DMS79 treated with DMSO at 0.1 percent for 48 hours (cell line): Measurements from ENCODE around the gene ZDHHC9.
A peak's percentile ranks its signal among the peaks of the same experiment; 100 is the strongest.
"Not testable (repeated sequence)": the region's sequence is repeated elsewhere in the genome, so short reads cannot be mapped to it uniquely, and the experiment has no call there.

Experiments used
- DNase-seq: peaks from one replicate; lab custom pipeline; 2025; lab: John Stamatoyannopoulos, UW

The ZDHHC9 gene

DNA sequence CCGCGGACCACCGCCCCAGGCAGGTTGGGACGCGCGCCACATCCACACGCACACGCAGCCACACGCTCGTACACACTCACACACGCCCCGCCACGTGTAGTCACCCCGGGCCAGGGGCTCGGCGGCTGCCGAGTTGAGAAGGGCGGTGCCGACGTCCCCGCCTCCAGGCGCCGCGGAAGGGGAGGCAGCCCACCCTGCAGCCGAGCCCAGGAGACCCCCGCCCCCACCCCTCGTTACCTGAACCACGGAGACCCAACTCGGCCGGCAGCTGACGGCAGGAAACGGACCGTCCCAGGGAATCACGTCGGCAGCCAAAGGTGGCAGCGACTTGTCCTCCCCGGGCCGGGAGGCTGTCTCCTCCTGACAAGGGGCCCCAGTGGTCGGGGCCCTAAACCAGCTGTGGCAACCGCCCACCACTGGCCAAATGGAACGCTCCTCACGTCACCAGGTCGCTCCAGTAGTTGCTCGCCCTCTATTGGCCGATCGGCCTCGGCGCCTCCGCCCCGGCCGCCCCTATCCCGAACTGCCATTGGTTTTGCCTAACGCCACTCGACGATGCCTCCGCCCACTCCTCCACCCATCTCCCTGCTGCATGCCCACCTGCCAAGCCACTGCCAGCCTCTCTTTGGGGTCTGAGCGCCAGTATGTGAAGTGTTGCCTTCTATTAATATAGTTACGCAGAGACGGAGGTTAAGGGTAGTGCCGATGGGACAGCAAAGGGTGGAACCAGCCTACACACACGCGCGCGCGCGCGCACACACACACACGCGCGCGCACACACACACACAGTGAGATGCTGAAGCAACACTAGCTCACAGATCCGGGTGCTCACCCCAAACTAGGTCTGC, at the start of gene ZDHHC9:
TSS of gene ZDHHC9 (minus strand) at position 428 of the 848 bp plus-strand sequence. CDS start 1,941 bp downstream, outside the sequence.
- DNase-seq: peak; percentile 71

DNA sequence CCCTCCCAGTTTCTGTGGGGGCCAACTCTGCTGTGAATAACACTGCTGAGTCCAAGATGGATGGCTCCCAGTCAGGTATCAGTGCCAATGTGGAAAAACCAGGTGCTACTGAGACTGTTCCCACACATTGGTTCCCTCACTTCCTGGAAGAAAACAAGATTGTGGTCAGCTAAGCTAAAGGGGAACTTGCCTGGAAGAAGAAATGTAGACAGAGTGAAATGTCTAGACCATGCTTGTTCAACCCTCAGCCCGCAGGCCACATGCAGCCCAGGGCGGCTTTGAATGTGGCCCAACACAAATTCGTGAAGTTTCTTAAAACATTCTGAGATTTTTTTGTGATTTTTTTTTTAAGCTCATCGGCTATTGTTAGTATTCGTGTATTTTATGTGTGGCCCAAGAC, 33.7 kb upstream of the ZDHHC9 start:
- DNase-seq: no peak

- DNase-seq: peak; percentile 8
Observed at GRCh38 chrX:129876771-129877305, 33.2 kb upstream of the ZDHHC9 start.

- DNase-seq: no peak
Observed at GRCh38 chrX:129875669-129876068, 32.0 kb upstream of the ZDHHC9 start.

DNA sequence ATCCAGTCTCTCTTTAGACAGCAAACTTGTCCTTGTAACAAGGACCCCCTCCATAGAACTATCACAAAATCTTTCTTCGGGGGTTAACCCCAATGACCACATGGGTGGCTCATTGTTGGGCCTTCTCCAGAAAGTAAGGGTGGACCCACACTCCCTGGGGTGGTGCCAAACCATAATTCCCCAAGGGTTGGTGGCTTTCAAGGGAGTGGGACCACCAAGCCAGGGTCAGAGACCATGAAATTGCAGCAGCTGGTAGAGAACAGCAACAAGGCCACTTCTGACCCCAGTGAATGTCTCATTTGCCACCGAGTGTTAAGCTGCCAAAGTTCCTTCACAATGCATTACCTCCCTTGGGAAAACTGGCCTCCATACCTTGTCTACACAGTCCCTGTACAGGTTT, 28.8 kb upstream of the ZDHHC9 start:
- no peak for DNase-seq

GRCh38 chrX:129866321-129866720, 22.6 kb upstream of the ZDHHC9 start:
- not testable (repeated sequence) for DNase-seq

- not testable (repeated sequence) for DNase-seq
Observed at GRCh38 chrX:129859134-129859533, 15.4 kb upstream of the ZDHHC9 start.

- DNase-seq: not testable (repeated sequence)
Observed at GRCh38 chrX:129851825-129852224, 8.1 kb upstream of the ZDHHC9 start.

GRCh38 chrX:129846716-129847115, 3.0 kb upstream of the ZDHHC9 start:
- no peak for DNase-seq

- no peak for DNase-seq
Observed at GRCh38 chrX:129845616-129846190, 2.0 kb upstream of the ZDHHC9 start.

DNA sequence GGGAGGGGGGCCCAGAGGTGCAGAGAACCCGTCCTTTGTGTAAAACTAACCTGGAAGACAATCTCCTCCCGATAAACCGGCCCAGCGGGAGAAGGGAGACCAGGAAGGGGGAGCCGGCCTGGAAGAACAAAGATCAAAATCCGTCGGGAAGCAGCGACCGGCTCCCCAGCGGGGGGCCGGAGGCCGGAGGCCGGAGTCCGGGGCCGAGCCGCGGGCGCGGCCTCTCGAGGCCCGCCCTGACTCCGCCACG, 552 bp downstream of the ZDHHC9 start:
- DNase-seq: no peak

- DNase-seq: no peak
Observed at GRCh38 chrX:129842510-129843208, 1.0 kb downstream of the ZDHHC9 start.

DNA sequence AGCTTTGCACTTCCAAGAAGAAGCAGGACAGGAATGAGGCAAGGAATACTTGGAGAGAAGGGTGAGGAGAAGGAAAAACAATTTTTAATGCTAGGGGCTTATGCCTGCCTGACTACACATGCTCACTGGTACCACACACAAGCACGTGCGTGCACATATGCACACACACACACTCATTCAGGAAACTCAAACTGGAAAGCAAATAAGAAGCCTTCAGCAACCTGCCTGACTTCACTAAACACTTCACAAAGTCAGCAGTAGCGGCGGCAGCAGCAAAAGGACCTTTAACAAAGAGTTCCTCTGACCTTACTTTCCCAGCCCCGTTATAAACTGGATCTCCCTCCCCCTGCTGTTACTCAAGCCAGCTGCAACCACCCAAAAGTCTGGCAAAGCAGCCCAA, 3.3 kb downstream of the ZDHHC9 start:
- DNase-seq: no peak

DNA sequence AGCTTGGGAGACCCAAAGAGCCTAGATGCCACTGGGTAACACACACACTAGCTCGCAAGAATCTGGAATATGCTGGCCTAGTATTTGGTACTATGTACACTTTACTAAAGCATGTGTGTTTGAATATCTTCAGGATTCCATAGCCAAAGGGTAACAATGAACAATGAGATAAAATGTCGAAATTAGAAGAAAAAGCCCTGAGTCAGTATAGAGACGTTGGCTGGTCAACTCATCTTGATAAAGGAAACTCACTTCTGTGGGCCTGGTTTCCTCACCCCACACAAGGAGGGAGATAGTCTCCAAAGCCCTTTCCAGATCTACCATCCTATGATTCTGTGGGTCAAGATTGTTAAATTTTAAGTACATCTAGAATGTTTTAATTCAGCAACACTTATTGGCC, 6.9 kb downstream of the ZDHHC9 start:
- no peak for DNase-seq

DNA sequence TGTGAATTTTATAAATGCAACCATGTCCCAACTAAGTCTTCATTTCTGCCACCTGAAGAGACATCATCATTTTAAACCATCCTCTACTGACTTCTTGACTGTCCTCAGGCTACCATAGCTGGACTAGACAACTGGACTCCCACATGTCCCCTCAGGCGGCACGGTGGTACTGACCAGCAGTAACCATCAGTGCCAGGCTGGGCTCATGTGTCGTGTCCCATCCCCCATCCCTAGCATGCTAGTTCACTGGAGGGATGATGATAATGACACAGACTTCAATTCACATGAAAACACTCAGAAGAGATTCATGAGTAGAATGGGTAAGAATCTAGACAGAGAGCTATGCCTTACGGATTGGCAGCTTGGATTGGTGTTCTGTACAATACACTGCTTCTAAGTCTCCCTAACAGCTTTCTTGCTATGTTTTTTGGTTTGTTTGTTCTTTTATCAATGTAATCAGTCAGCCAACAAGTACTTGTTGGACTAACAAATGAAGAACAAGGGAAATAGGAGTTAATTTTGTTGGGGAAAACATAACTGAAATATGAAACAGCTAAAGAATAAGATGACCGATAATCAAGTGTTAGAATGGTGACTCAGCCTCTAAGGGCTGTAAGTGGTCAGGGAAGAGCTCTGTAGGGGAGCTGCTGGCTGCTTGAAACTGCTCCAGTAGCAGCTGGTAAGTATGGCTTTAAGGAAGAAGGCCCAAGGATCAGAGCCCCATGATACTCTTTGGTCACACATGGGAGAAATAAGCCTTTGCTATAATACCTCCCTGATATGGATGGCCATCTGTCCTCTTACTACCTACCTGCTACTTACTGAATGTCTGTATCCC, 10.3 kb downstream of the ZDHHC9 start:
- DNase-seq: peak; percentile 17

DNA sequence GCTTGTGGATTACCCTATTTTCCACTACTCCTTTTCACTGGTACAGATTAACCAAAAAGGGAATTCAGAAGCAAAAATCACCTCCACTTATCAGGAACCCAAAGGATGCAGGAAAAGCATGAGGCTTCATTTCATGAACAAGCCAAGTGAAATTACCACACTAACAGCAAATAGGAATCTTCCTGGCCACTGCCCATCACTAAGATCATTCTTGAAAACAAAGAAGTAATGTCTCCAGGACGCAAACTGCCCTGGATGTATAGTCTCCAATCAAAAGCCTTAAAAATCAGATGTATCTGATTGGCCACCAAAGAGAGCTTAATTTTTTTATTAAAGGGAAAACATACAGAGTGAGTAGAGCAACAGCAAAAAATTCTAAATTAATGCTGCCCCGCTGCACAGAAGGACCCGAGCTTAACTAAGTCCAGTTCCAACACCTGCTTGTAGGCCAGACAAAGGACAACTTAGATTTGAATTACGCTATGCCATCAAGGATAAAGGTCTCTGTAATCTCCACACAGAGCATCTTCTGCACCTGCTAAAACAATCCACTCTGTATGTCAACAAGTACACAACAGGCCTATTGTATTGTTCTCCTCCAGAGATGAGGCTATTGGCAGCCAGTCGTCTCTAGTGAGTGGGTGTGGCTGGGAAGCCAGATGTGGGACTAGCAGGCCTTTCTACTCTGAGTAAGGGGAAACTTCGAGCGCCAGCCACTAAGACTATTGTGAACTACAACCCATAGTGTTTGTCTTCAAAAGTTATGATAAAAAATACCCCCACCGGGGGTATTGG, 12.4 kb downstream of the ZDHHC9 start:
- no peak for DNase-seq

DNA sequence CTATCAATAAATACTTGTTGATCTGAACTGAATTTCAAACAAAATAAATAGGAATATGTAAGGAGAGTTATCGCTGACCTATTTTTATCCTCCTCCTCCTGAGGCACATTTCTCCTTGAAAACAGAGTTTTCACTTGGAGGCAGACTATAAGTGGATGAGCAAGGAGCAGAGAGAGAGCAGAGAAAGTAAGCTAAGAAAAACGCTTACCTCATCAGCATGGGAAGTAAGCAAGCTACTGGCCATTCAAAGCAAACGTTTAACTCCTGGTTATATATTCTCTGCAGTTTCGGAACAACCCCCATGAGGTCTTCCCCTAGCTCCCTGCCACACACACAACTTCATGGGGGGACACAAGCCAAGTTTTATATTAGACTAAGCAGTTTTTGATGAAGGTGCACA, 13.2 kb downstream of the ZDHHC9 start:
- no peak for DNase-seq

GRCh38 chrX:129825746-129826505, 17.8 kb downstream of the ZDHHC9 start:
- DNase-seq: no peak

GRCh38 chrX:129824620-129825019, 19.1 kb downstream of the ZDHHC9 start:
- DNase-seq: no peak

DNA sequence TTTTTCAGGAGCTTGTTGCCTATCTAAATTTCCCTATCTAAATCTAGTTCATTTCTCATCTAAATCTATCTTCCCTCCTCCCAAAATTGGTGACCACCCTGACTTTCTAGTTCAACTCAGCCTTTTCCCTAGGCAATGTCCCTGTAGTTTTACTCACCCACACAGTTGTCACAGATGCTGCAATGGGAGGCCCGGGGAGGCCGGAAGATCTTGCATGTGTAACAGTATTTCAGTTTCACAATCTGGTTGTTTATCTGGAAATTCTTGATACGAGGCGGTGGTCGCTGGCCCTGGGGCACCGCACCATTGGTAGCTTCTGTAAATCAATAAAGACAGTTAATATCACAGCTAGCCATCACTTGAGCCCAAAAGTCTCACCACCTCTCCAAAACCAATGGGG, 20.2 kb downstream of the ZDHHC9 start:
- no peak for DNase-seq

DNA sequence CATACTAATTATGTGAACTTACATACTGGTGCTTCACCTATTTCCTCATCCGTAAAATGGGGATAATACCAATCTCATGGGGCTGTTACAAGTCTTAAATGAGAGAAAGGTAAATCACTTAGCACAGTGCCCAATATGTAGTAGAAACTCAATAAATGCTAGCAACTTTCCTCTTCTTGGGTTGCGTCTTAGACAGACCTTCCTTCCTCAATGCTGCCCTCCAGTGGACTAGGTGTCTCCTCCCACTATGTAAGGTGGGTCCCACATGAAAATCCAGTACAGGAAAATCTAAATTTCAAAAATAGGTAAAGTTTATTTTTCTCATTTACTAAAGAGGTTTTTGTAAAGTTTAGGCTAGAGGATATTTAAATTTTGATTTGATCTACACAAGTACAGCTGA, 20.6 kb downstream of the ZDHHC9 start:
- no peak for DNase-seq
